BLaER1 (cell line): ENCODE data around the gene EOMES.

ENCODE experiments used
- H3K27ac ChIP-seq: shearing (Covaris generic); formaldehyde crosslinking; 2 replicates; pipeline ENCODE4 v1.8.1; 2022
- H3K27me3 ChIP-seq: shearing (Covaris generic); formaldehyde crosslinking; 2 replicates; pipeline ENCODE4 v1.8.1; 2022
- H3K36me3 ChIP-seq: shearing (Covaris generic); formaldehyde crosslinking; 2 replicates; pipeline ENCODE4 v1.8.1; 2022
- H3K4me1 ChIP-seq: shearing (Covaris generic); formaldehyde crosslinking; 2 replicates; pipeline ENCODE4 v1.8.1; 2022
- H3K4me2 ChIP-seq: shearing (Covaris generic); formaldehyde crosslinking; 2 replicates; pipeline ENCODE4 v1.8.1; 2022
- H3K4me3 ChIP-seq: shearing (Covaris generic); formaldehyde crosslinking; 2 replicates; pipeline ENCODE4 v1.8.1; 2022
- H3K9ac ChIP-seq: shearing (Covaris generic); formaldehyde crosslinking; 2 replicates; pipeline ENCODE4 v1.8.1; 2022
- H3K9me3 ChIP-seq: shearing (Covaris generic); formaldehyde crosslinking; 2 replicates; pipeline ENCODE4 v1.8.1; 2022
- H4K20me1 ChIP-seq: shearing (Covaris generic); formaldehyde crosslinking; 2 replicates; pipeline ENCODE4 v1.8.1; 2022
- Cebpa-rat ChIP-seq: shearing (Covaris generic); IDR thresholded peaks from 2 replicates; pipeline ENCODE4 v1.8.1; 2022

Gene EOMES

DNA sequence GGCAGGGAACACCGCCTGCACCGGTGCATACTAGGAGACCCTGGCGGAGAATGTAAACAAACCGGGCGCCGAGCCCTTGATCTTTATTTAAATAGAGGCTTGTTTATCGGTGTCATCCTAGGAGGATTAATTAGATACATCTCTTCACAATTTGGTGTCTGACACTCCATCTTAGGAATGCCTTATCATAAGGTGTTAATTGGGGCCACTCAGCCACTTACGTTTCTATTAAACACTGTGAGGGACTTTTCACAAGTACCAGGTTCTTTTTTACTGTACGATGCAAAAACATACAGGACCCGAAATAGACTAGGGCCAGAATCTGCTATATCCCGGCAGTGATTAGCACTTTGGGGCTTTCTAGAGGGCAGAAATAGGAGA lies 8.0 kb downstream of the EOMES start:
- no peaks in the 10 kb centered on the region for H3K36me3 ChIP-seq
- peak overlapping the region; percentile 64; the same call in 1 of the 2 replicates for H3K4me3 ChIP-seq
- peak overlapping the region; percentile 87 for H3K4me2 ChIP-seq
- no peak overlapping the region for H3K9ac ChIP-seq
- peaks cover 68% of the 10 kb centered on the region for H3K27me3 ChIP-seq
- no peak overlapping the region for H3K27ac ChIP-seq
- peaks cover 30% of the 10 kb centered on the region for H3K4me1 ChIP-seq
- peaks cover 19% of the 10 kb centered on the region; the same call in 1 of the 2 replicates for H4K20me1 ChIP-seq
- TF ChIP-seq Cebpa-rat: no peak
- H3K9me3 ChIP-seq: peaks cover 21% of the 10 kb centered on the region; the same call in 1 of the 2 replicates

GRCh38 chr3:27713435-27714145 lies 8.5 kb downstream of the EOMES start:
- Histone ChIP-seq H3K36me3 (no peaks in the 10 kb centered on the region), H3K4me2 (peak overlapping the region; percentile 87), H3K9ac (no peak overlapping the region), H3K27ac (no peak overlapping the region), H3K9me3 (peaks cover 21% of the 10 kb centered on the region; the same call in 1 of the 2 replicates), H3K4me1 (peaks cover 30% of the 10 kb centered on the region), H3K4me3 (peak overlapping the region; percentile 64), H3K27me3 (peaks cover 63% of the 10 kb centered on the region), H4K20me1 (peaks cover 19% of the 10 kb centered on the region; the same call in 1 of the 2 replicates)
- TF ChIP-seq Cebpa-rat: no peak

DNA sequence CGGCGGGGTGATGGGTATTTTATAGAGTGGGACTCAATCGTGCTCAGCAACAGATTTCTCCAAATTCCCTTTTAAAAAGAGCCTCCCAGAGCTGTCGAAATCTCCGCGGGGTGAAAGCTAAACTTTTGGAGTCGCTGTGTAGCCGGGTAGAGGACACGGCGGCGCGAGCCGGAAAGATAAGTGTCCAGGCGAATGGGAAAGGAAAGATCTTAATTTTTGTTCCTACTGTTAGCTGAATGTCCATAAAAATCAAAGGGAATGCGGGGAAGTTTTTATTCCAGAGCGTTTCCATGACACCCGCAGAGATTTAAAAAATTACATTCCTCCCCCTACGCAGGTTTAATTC lies 9.1 kb downstream of the EOMES start:
- Histone ChIP-seq H3K27me3 (peaks cover 60% of the 10 kb centered on the region), H3K9ac (no peak overlapping the region), H4K20me1 (peaks cover 19% of the 10 kb centered on the region; the same call in 1 of the 2 replicates), H3K4me1 (peaks cover 30% of the 10 kb centered on the region), H3K4me2 (peak overlapping the region; percentile 87), H3K36me3 (no peaks in the 10 kb centered on the region), H3K27ac (no peak overlapping the region), H3K9me3 (peaks cover 21% of the 10 kb centered on the region; the same call in 1 of the 2 replicates), H3K4me3 (peak overlapping the region; percentile 64)
- TF ChIP-seq Cebpa-rat: no peak

DNA sequence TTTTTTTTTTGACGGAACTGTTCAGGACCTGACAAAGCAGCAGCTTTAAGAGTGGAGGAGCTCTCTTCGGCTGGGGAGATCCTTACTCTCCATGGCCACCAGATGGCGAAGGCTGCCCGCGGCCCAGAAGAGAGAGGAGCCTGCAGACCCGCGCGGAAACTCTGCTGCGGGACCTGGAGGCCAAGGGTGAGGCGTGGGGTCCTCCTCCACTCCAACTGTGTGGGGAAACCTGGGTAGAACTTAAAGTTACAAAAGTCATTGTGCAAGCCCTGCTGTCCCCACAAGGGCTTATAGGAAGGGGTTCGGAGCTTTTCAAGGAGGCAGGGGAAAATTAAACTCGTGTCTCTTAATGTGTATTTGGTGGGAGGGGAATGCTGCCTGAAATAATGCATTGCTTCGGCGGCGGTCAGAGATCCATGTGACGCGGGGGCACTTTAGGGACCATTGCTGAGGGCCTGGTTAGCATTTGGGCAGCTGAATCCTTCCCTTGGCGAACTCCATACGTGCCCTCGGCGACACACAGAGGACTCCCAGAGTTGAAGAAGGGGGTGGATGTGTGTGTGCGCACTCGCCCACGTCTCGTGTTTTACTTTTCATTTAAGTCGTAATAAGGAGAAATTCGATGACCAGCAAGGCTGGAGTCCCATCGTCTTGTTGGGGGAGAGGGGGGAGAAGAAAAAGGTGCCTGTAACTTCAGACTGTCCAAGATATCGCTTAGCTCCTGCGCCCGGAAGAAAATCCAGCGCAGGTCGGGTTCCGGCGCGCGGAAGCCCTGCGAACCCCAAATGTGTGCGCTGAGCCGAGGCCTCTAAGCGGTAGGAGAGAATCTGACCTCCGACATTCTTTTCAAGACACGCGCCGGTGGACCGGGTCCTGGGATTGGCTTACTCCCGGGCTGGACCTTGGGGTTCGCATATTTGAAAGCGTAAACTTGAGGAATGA lies 9.7 kb downstream of the EOMES start:
- H3K9ac ChIP-seq: 0 out of 2 replicates have a peak overlapping the region, but pooled peaks have one; percentile 38
- peaks cover 58% of the 10 kb centered on the region for H3K27me3 ChIP-seq
- peak overlapping the region; percentile 64 for H3K4me3 ChIP-seq

GRCh38 chr3:27708250-27708649 lies 13.9 kb downstream of the EOMES start:
- no peak overlapping the region for H3K4me2 ChIP-seq

More for the DNA sequence above, 9.7 kb downstream of the EOMES start:
- no peak for TF ChIP-seq Cebpa-rat
- Histone ChIP-seq H3K4me2 (peak overlapping the region; percentile 87), H3K9me3 (peaks cover 21% of the 10 kb centered on the region; the same call in 1 of the 2 replicates), H3K27ac (no peak overlapping the region), H3K36me3 (no peaks in the 10 kb centered on the region), H3K4me1 (peaks cover 30% of the 10 kb centered on the region), H4K20me1 (peaks cover 19% of the 10 kb centered on the region; the same call in 1 of the 2 replicates)

DNA sequence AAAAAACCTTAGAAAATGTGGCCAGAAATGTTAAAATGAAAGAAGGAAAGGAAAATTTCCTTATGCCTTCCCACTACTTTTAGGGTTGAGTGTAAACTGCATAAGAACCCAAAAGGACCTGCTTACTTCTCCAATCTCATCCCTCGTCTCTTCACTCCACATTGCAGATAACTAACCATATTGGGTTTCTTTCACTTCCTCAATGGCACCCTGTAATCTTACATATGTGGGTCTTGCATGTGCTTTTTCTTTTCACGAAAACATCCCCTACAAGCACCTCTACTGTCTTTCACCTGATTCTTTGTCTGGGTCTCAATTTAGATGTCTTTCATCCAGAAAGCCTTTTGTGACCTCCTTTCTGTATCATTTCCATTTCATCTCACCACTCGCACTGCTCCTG lies 23.1 kb downstream of the EOMES start:
- H3K4me2 ChIP-seq: no peak overlapping the region

More at GRCh38 chr3:27708250-27708649, 13.9 kb downstream of the EOMES start:
- Histone ChIP-seq H3K4me3 (no peak overlapping the region), H3K9me3 (peaks cover 11% of the 10 kb centered on the region; the same call in 1 of the 2 replicates), H3K36me3 (no peaks in the 10 kb centered on the region), H3K27ac (no peak overlapping the region), H3K9ac (no peak overlapping the region), H4K20me1 (no peaks in the 10 kb centered on the region), H3K4me1 (peaks cover 12% of the 10 kb centered on the region; the same call in 1 of the 2 replicates), H3K27me3 (peaks cover 17% of the 10 kb centered on the region)
- no peak for TF ChIP-seq Cebpa-rat

GRCh38 chr3:27696906-27697305 lies 25.2 kb downstream of the EOMES start:
- H4K20me1 ChIP-seq: no peaks in the 10 kb centered on the region
- no peaks in the 10 kb centered on the region for H3K27me3 ChIP-seq
- H3K36me3 ChIP-seq: no peaks in the 10 kb centered on the region
- H3K9me3 ChIP-seq: peaks cover 7% of the 10 kb centered on the region; the same call in 1 of the 2 replicates
- H3K9ac ChIP-seq: no peak overlapping the region
- no peak overlapping the region for H3K27ac ChIP-seq
- no peak overlapping the region for H3K4me2 ChIP-seq
- no peaks in the 10 kb centered on the region for H3K4me1 ChIP-seq
- TF ChIP-seq Cebpa-rat: no peak
- H3K4me3 ChIP-seq: no peak overlapping the region

More for the DNA sequence above, 23.1 kb downstream of the EOMES start:
- Histone ChIP-seq H3K9ac (no peak overlapping the region), H3K27ac (no peak overlapping the region), H3K4me3 (no peak overlapping the region), H3K9me3 (peaks cover 7% of the 10 kb centered on the region; the same call in 1 of the 2 replicates), H3K36me3 (no peaks in the 10 kb centered on the region), H3K4me1 (no peaks in the 10 kb centered on the region), H4K20me1 (no peaks in the 10 kb centered on the region), H3K27me3 (no peaks in the 10 kb centered on the region)
- TF ChIP-seq Cebpa-rat: no peak

DNA sequence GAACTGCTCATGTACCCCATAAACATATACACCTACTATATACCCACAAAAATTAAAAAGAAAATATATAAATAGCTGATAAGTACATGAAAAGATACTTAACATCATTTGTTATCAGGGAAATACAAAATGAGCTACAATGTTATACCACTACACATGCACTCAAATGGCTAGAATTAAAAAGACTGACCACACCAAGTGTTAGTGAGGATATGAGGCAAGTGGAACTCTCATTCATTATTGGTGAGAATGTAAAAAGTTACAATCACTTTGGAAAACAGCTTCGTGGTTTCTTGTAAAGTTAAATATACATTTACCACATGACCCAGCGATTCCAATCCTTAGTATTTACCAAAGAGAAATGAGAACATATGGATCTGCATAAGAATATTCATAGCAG lies 26.5 kb downstream of the EOMES start:
- Histone ChIP-seq H3K4me3 (no peak overlapping the region), H3K27me3 (no peaks in the 10 kb centered on the region), H3K9ac (no peak overlapping the region), H3K36me3 (no peaks in the 10 kb centered on the region), H3K4me1 (no peaks in the 10 kb centered on the region), H3K4me2 (no peak overlapping the region), H4K20me1 (no peaks in the 10 kb centered on the region), H3K9me3 (peaks cover 16% of the 10 kb centered on the region), H3K27ac (no peak overlapping the region)
- no peak for TF ChIP-seq Cebpa-rat

DNA sequence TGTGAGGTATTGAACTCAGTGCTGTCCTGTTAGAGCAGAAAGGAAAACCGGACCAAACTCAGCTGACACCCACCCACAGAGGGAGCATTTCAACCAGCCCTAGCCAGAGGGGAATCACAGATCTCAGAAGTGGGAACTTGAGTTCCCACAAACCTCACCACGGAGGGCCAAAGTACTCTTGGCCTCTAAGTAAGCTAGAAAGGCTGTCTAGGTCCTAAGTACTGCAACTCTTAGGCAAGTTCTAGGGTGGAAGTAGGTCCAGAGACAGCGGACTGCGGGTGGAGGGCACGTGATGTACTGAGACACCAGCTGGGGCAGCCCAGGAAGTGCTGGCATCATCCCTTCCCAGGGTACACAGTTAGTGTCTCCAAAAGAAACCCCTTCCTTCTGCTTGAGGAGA lies 34.1 kb downstream of the EOMES start:
- Histone ChIP-seq H3K9me3 (peaks cover 26% of the 10 kb centered on the region), H3K4me2 (no peak overlapping the region), H3K4me1 (no peaks in the 10 kb centered on the region), H3K36me3 (no peaks in the 10 kb centered on the region), H3K27me3 (no peaks in the 10 kb centered on the region), H3K9ac (no peak overlapping the region), H3K27ac (no peak overlapping the region), H4K20me1 (no peaks in the 10 kb centered on the region), H3K4me3 (no peak overlapping the region)
- no peak for TF ChIP-seq Cebpa-rat

- no peak for TF ChIP-seq Cebpa-rat
- Histone ChIP-seq H3K9ac (no peak overlapping the region), H3K4me1 (no peaks in the 10 kb centered on the region), H3K4me3 (no peak overlapping the region), H4K20me1 (no peaks in the 10 kb centered on the region), H3K27me3 (no peaks in the 10 kb centered on the region), H3K9me3 (peaks cover 26% of the 10 kb centered on the region), H3K36me3 (no peaks in the 10 kb centered on the region), H3K27ac (no peak overlapping the region), H3K4me2 (no peak overlapping the region)
These were observed 35.5 kb downstream of the EOMES start for GRCh38 chr3:27686642-27687041.
